Heart left ventricle (tissue), 13 donors: Measurements from ENCODE around the gene FGF22.
"Not testable (repeated sequence)": the region's sequence is repeated elsewhere in the genome, so short reads cannot be mapped to it uniquely, and the experiment has no call there.

Experiments
- CTCF ChIP-seq, 12 donors: fragments of 200-600 bp; sonication (generic) in 4 of 12; IDR thresholded peaks; one replicate each; pipeline versions ENCODE4 v1.5.0 to v1.8.0; 2018 to 2022; ENCODE audit warnings: antibody characterized with exemption in 12 of 12, mild to moderate bottlenecking in 5 of 12
- POLR2A ChIP-seq, 2 donors: fragments of 450-650 bp; IDR thresholded peaks; one replicate each; pipeline ENCODE4 v1.6.1; 2017; ENCODE audit warnings: antibody characterized with exemption in 2 of 2, mild to moderate bottlenecking in 2 of 2, moderate library complexity in 2 of 2
- donor health status: ischemic (EF 13 %, LVEDD 7.1; RV severe dilation, severe dysfunction).
- donor health status: DM: no; HTN: yes; CAD: no.
- donor health status: DM: no; HTN: no; CAD: no.
- donor health status: ischemic (EF 25% LVEDD 6.9; RV normal size, moderate dysfunction).
- donor health status: ischemic (EF 25% LVEDD 5.7; RV mildly dilated, moderate dysfunction).
- donor health status: ischemic (EF 35%, LVEDD 5.7; RV mildly dilated, moderate dysfunction).
- donor health status: nonischemic (EF 11% LVEDD 7.7; RV severe dilation, severe dysfunction).
- donor health status: DM: yes; HTN: yes; CAD: no.
- donor health status: PGD.
- donor health status: ischemic (EF 29% LVEDD 5.4; RV normal size, mild dysfunction).
- donor health status: nonischemic (EF 23%, LVEDD 6.1; RV moderate dilation, normal function).

GRCh38 chr19:666985-667573 is 27.4 kb downstream of the FGF22 start:
- not testable (repeated sequence) for TF ChIP-seq CTCF, POLR2A (IDR thresholded peaks at IDR 0.05)
